GM04504 (cell line): ENCODE results near the gene ARMH3.
A peak's percentile ranks its signal among the peaks of the same experiment; 100 is the strongest.
"Not testable (repeated sequence)": the region's sequence is repeated elsewhere in the genome, so short reads cannot be mapped to it uniquely, and the experiment has no call there.

Experiments
- DNase-seq: peaks from one replicate; pipeline ENCODE4 v3.0.0-alpha.2; 2012; ENCODE audit warnings: low read depth

Gene ARMH3

DNA sequence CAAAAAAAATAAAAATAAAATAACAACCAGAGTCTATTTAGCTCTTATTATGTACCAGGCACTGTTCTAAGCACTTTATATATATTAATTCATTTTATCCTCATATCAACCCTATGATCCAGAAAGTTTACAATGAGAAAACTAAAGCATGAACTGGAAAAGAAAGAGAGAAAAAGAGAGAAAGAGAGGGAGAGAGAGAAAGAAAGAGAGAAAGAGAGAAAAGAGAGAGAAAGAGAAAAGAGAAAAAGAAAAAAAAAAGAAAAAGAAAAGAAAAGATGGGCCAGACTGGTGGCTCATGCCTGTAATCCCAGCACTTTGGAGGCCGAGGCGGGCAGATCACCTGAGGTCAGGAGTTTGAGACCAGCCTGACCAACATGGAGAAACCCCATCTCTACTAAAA is 9.9 kb downstream of the ARMH3 start:
- no peak for DNase-seq

- no peak for DNase-seq
Measured at GRCh38 chr10:102045292-102045691, 10.7 kb downstream of the ARMH3 start.

GRCh38 chr10:102040305-102041050 is 15.5 kb downstream of the ARMH3 start:
- no peak for DNase-seq

DNA sequence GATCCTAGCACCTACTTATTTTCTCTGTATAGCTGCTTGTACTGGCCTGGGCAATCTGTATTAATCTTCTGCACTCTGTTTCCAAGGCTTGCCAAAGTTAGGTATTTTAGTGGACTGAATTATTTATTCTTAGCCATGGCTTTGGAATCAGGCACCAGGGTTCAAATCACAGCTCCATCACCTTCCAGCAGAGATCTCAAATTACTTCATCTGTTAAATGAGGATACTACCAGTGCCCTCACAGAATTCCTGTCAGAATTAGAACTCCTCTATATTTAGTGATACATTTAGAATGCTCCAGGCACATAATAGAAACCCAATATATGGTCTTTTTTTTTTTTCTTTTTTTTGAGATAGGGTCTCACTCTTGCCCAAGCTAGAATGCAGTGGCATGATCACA is 17.6 kb downstream of the ARMH3 start:
- DNase-seq, result no peak

DNA sequence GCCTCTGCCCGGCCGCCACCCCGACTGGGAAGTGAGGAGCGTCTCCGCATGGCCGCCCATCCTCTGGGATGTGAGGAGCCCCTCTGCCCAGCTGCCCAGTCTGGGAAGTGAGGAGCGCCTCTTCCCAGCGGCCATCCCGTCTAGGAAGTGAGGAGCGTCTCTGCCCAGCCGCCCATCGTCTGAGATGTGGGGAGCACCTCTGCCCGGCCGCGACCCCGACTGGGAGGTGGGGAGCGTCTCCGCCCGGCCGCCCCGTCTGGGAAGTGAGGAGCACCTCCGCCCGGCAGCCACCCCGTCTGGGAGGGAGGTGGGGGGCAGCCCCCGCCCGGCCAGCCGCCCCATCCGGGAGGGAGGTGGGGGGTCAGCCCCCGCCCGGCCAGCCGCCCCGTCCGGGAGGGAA is 20.2 kb downstream of the ARMH3 start:
- not testable (repeated sequence) for DNase-seq

GRCh38 chr10:102033787-102034186 is 22.2 kb downstream of the ARMH3 start:
- no peak for DNase-seq

- no peak for DNase-seq
Measured at GRCh38 chr10:102027261-102027660, 28.7 kb downstream of the ARMH3 start.

- no peak for DNase-seq
Measured at GRCh38 chr10:102024799-102025198, 31.2 kb downstream of the ARMH3 start.

DNA sequence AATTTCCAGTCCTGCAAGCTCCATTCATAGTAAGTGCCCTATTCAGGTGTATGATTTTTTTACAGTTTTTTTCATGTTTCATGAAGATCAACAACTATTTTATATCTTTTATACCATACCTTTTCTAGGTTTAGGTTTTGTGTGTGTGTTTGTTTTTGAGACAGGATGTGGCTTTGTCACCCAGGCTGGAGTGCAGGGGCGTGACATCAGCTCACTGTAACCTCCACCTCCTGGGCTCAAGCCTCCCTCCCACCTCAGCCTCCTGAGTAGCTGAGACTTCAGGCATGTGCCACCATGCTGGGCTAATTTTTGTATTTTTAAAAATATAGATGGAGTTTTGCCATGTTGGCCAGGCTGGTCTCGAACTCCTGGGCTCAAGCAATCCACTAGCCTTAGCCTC is 35.0 kb downstream of the ARMH3 start:
- no peak for DNase-seq

DNA sequence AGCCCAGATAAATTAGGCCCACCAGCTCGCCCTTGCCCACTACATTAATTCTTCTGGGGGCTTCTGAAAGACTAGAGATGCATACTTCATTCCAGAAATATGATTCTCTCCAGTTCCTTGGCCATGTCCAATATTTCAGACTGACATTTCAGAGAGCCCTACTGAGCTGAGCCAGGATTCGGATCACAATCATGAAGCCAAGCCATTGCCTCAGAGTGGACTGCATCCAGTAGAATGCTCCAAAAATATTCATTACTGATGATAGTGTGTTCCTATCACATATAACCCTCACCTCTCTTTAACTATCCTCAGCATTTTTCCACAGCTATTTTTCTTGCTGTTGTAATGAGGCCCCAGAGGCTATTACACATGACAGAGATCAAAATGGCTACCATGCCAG is 38.7 kb downstream of the ARMH3 start:
- no peak for DNase-seq

DNA sequence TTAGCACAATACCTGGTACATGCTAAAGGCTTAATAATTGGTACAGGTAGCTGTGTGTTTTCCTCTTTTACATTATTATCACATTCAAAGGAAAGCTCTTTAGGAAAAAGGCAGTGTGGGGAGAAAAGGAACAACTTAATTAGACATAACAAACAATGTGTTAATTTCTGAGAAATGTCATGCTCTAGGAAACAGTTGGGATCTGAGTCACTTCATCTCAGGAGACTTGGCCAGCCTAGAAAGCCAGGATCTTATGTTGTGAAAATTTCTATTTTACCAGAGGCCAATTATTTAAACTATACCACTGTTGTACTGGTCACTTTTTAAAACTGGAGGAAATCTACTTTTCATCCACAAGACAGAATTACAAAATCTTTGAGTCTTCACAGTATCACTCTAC is 39.6 kb downstream of the ARMH3 start:
- no peak for DNase-seq

DNA sequence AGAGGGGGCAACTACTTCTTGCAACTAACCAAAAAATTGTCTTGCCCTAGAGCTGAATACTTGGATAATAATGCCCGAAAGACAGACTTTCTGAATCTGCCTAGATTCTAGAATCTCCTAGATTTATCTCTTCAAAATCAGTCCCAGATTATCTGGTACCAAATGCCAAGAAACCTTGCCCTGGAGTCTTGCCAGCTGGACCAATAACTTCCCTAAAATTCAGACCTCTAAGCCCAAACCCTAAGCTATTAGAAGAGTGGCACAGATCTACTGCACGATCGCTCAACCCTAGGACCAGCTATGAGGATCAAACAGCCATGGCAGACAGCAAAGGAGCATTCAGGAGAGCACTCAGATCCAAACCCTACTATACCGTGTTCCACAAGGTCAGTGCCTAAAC is 45.0 kb downstream of the ARMH3 start:
- no peak for DNase-seq

DNA sequence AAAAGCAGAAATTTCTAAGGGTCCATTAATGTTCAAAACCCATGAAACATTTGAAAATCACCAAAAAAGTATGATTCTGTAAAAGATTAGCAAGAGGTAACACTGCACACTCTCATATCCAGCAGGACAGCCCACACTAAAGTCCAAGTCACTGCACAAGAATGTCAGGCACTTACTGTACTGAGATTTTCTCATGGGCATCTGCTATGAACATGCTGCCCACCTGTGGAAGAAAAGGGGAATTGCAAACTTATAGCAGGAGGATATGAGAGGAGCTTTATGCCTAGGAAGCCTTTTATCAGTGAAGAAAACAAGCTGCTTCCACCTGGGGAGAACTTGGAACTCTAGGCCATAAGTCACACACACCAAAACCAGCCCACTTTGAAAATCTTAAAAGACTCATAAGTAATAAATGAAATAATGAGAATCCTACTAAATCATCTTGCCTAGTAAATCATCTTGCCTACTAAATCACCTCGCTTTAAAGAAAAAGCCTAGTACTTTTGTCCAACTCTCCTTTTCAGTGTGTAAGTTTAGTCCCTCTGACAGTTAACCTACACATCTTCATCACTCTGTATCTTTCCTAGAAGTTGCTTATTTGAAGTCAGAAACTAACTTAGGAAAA is 46.1 kb downstream of the ARMH3 start:
- peak; percentile 82 for DNase-seq

DNA sequence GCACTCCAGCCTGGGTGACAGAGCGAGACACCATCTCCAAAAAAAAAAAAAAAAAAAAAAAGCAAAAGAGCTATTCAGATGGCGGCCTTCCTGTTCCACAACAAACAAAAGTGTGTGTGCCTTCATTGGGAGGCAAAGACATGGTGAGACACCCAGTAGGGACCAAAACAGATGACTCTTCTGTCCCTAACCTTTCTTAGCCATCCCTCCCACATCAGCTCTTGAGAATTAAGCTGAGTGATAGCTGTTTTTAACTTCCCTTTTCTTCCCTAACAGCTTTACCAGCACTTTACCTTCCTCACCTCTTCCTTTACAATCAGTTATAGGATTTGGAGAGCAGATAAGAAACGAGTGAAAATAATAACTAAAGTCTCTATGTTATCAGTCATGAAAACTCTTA is 48.2 kb downstream of the ARMH3 start:
- no peak for DNase-seq

- DNase-seq, result not testable (repeated sequence)
Measured at GRCh38 chr10:102007031-102007430, 48.9 kb downstream of the ARMH3 start.

DNA sequence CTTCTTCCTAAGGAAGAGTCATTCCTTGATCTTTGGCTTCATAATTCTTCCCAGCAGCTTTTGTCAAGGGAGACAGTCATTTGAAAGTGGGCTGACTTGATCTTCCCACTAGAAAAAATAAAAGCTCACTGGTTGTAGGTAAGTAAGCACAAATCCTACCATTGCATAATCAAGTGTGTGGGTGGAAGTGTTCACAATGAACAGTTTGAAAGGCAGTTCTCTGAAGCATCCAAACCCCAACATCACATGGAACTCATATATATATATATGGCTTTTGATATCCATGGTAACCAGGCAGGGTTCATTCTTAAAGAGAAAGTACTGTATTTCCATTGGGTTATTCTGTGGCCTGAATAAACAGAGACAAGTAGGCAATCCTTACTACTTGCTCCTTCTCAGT is 51.6 kb downstream of the ARMH3 start:
- no peak for DNase-seq

- DNase-seq, result no peak
Measured at GRCh38 chr10:102003541-102003940, 52.4 kb downstream of the ARMH3 start.

DNA sequence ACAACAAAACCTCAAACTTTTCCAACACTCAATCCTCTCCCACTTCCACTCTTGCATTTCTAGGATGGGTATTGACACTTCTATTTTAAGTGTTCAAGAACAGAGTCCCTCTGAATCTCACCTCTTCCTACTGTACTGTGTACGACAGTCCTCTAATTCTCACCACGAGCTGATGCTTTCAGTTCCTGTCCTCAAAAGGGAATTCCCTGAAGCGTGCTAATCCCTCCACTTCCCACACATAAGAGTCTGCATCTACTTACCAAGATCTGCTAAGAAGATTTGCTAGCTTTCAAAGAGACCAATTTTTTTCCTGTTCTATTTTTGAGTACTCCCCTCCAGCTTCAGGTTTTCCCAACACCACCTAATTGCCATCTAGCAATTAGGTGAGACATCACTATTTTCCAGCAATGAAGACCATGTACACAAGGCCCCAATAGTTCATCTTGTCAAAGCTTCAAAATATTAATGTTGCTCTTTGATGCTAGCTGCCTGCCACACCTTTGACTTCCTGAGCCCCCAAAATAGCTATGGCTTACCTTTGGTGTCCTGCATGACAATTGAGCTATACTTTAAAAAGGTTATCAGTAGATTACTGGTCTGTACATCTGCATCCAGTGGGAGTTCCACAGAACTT is 54.4 kb downstream of the ARMH3 start:
- no peak for DNase-seq

DNA sequence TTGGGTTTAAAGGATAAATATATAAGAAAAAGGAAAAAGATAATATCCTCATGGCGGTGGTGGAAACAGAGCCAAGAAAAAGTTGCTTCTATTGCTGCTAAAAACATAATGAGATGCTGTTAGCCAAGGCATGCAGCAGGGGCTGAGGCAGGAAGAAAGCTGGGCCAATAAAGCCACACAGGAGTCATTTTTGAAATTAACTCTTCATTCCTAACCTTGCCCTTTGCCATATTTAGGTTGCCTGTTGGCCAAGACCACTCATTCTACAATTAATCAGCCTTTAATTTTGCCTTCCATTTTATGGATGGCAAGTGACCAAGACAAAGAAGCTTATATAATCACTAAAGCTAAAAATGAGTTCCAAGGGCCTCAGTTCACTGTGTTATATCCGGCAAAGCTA is 58.2 kb downstream of the ARMH3 start:
- no peak for DNase-seq

DNA sequence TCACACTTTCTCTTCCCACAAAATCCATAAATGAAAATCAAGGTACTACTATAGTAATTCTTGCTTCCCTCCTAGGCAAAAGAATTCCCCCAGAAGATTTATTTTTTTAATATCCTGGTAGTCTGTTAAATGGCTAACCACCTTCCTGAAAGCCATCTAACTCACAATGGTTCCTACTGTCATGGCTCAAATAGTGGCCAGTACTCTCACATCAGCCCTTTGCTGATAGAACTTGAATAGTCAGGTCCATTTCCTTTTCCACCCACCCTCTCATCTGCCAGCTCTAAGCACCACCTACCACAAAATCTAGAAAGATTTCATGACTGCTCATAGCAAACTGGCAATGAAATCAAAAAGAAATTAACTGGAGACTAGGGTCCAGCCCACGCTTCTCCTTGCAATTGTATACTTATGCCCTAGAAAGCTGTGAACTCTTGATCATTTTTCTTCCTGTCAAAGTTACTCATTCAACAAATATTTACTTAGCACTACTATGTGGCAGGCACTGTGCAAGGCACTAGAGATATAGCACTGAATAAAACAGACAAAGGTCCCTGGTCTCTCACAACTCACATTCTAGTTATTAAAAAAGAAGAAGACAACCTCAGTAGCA is 60.4 kb downstream of the ARMH3 start:
- no peak for DNase-seq

DNA sequence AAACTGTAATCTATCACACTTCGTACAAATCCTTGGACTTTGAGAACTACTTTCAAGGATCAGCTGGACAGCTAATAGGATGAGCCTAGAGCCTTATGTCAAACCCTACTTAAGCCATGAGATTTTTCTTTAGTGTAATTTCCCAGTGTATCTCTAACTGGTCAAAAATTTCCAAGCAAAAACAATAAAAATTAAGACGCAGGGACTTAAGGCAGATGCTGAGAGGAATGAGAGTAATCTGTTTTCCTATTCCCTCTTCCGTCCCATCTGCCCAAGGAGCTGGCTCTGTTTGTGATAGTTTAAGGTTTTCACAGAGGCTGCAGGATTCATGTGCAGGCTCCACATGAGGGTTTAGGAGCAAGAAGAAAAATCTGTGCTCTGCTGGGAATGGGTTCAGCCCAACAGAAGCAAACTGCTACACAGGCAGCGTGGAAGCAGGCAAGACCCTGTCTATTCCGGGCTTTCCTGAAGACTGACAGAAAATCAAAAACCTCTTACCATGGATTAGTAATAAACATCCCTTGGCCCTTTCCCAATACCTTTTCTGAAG is 62.2 kb downstream of the ARMH3 start:
- no peak for DNase-seq

GRCh38 chr10:101993221-101993620 is 62.8 kb downstream of the ARMH3 start:
- DNase-seq, result no peak

- no peak for DNase-seq
Measured at GRCh38 chr10:101987136-101987535, 68.8 kb downstream of the ARMH3 start.
